Endothelial cell (in vitro differentiated cells): ENCODE data around the gene GMDS. TPM values are rescaled to one million over a fixed set of nuclear protein-coding genes. Genes with fewer than 3 reads are reported as not detected.

ENCODE experiments used
- DNase-seq: peaks from one replicate; pipeline ENCODE4 v3.0.0; 2021; ENCODE audit warnings: low spot score
- H3K27ac Mint-ChIP-seq: one replicate; pipeline ENCODE4 v1.8.0; 2021; ENCODE audit warnings: mixed read lengths, inconsistent platforms; ENCODE audit not compliant: unreplicated experiment
- H3K27me3 Mint-ChIP-seq: one replicate; pipeline ENCODE4 v1.8.0; 2021; ENCODE audit warnings: mild to moderate bottlenecking, moderate library complexity, mixed read lengths, inconsistent platforms; ENCODE audit not compliant: unreplicated experiment
- H3K36me3 Mint-ChIP-seq: one replicate; pipeline ENCODE4 v1.8.0; 2021; ENCODE audit warnings: mild to moderate bottlenecking, low read depth, mixed read lengths, inconsistent platforms; ENCODE audit not compliant: unreplicated experiment
- H3K4me1 Mint-ChIP-seq: one replicate; pipeline ENCODE4 v1.8.0; 2021; ENCODE audit warnings: mild to moderate bottlenecking, mixed read lengths, inconsistent platforms; ENCODE audit not compliant: unreplicated experiment
- H3K4me3 Mint-ChIP-seq: one replicate; pipeline ENCODE4 v1.8.0; 2021; ENCODE audit warnings: mild to moderate bottlenecking, mixed read lengths, inconsistent platforms; ENCODE audit not compliant: unreplicated experiment
- H3K9me3 Mint-ChIP-seq: one replicate; pipeline ENCODE4 v1.8.0; 2021; ENCODE audit warnings: mixed read lengths, inconsistent platforms; ENCODE audit not compliant: unreplicated experiment
- CTCF ChIP-seq: fragments of 200-600 bp; sonication (generic); IDR thresholded peaks from one replicate; pipeline ENCODE4 v1.5.0; 2021; ENCODE audit warnings: antibody characterized with exemption; ENCODE audit not compliant: unreplicated experiment
- total RNA-seq: library from RNA; stranded (reverse); fragmentation: NEBNext Ultra II Directional; extraction: Animal tissue kit (Norgen Biotek cat#: 25700); gene quantifications from one replicate; pipeline ENCODE4 v1.2.1, GENCODE V29; 2021; ENCODE audit not compliant: unreplicated experiment

GMDS gene
- total RNA-seq, 1 donor from 2014 or later: 36.0 TPM

- Mint-ChIP-seq H3K27me3 (no peaks in the 10 kb centered on the region), H3K4me3 (no peak overlapping the region), H3K36me3 (no peaks in the 10 kb centered on the region), H3K27ac (no peak overlapping the region), H3K9me3 (no peaks in the 10 kb centered on the region), H3K4me1 (peaks cover 25% of the 10 kb centered on the region)
- no peak for TF ChIP-seq CTCF
- no peak for DNase-seq
Measured at GRCh38 chr6:1802491-1803395, 442.7 kb downstream of the GMDS start.

GRCh38 chr6:1801401-1801800, 444.0 kb downstream of the GMDS start:
- Mint-ChIP-seq H3K4me1 (peaks cover 37% of the 10 kb centered on the region), H3K4me3 (no peak overlapping the region), H3K36me3 (no peaks in the 10 kb centered on the region), H3K27ac (no peak overlapping the region), H3K9me3 (no peaks in the 10 kb centered on the region), H3K27me3 (no peaks in the 10 kb centered on the region)
- DNase-seq: no peak
- no peak for TF ChIP-seq CTCF

GRCh38 chr6:1800845-1801244, 444.6 kb downstream of the GMDS start:
- no peaks in the 10 kb centered on the region for H3K27me3 Mint-ChIP-seq
- H3K4me3 Mint-ChIP-seq: no peak overlapping the region
- H3K27ac Mint-ChIP-seq: no peak overlapping the region
- no peaks in the 10 kb centered on the region for H3K36me3 Mint-ChIP-seq
- TF ChIP-seq CTCF: no peak
- H3K4me1 Mint-ChIP-seq: peaks cover 43% of the 10 kb centered on the region
- no peaks in the 10 kb centered on the region for H3K9me3 Mint-ChIP-seq
- no peak for DNase-seq

GRCh38 chr6:1798965-1799325, 446.5 kb downstream of the GMDS start:
- no peaks in the 10 kb centered on the region for H3K36me3 Mint-ChIP-seq
- H3K27me3 Mint-ChIP-seq: no peaks in the 10 kb centered on the region
- no peaks in the 10 kb centered on the region for H3K9me3 Mint-ChIP-seq
- no peak overlapping the region for H3K4me3 Mint-ChIP-seq
- peaks cover 41% of the 10 kb centered on the region for H3K4me1 Mint-ChIP-seq
- no peak overlapping the region for H3K27ac Mint-ChIP-seq
- DNase-seq: no peak
- no peak for TF ChIP-seq CTCF

- no peak for DNase-seq
- H3K4me1 Mint-ChIP-seq: peaks cover 37% of the 10 kb centered on the region
- no peak overlapping the region for H3K27ac Mint-ChIP-seq
- TF ChIP-seq CTCF: no peak
- no peak overlapping the region for H3K4me3 Mint-ChIP-seq
- no peaks in the 10 kb centered on the region for H3K9me3 Mint-ChIP-seq
- H3K36me3 Mint-ChIP-seq: no peaks in the 10 kb centered on the region
- H3K27me3 Mint-ChIP-seq: no peaks in the 10 kb centered on the region
Measured at GRCh38 chr6:1798303-1798964, 447.0 kb downstream of the GMDS start.
